Esophagus mucosa (tissue), 1 donor: ENCODE data around the gene PANX3. TPM values are rescaled to one million over a fixed set of nuclear protein-coding genes. Genes with fewer than 3 reads are reported as not detected.

ENCODE experiments used
- ATAC-seq: fragments of 200-7000 bp; cut with Tn5 transposase; one replicate; pipeline ENCODE4 v1.9.1; 2020
- total RNA-seq: library from RNA; stranded (reverse); gene quantifications from one replicate; pipeline ENCODE4 v1.2.4, GENCODE V29; 2023
- donor health status: DM: yes; HTN: yes; CAD: no.

Gene PANX3
- total RNA-seq, 1 donor from 2014 or later = not detected

DNA sequence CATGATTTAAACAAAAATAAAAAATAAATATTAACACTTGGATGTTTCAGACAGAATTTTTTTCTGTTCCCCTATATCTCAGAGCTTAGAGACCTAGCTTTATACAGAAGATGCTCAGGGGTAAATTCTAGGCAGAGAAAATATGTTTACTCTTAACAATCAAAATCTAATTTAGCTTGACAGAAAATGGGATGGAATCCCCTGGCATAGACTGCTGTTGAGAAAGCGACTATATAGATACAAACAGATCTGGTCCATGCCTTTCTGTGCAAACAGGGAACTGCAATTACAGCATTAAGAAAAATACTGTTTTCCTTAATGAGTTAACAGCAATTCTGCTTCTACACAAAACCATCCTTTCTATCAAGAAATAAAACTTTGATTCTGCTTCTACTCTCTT lies 47.8 kb downstream of the PANX3 start:
- ATAC-seq = no peak

DNA sequence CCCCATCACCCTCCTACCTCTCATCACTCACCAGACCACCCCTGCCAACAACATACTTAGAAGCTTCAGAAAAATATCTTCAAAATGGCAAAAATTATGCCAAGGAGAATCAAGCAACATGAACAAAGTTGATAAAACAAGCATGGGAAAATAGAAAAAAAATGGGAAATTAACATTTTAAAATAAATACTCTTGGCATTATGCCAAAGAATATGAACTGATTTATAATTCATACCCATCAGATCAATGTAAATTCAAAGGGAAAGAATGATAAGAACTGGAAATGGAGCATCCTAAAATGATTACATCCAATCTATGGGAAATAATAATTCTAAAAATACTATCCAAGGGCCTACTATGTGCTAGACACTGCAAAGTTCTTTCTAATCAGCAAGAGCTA lies 50.3 kb downstream of the PANX3 start:
- no peak for ATAC-seq

DNA sequence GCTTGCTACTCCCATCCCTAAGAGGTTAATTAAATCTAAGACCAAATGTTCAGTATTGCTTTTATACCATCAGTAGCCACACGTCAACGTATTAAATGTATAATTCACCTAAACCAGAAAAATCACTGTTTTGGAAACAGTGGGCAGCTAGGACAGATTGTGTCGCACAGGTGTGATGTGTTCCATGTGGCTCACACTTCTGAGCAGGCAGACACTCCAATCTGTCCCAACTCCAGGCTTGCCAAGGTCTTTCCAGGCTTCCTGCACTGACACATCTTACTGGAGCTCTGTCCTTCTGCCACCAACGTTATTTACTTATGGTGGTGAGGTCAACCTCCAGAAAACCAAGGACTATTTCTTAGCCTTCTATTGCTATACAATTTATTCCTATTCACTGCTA lies 50.9 kb downstream of the PANX3 start:
- ATAC-seq = no peak

DNA sequence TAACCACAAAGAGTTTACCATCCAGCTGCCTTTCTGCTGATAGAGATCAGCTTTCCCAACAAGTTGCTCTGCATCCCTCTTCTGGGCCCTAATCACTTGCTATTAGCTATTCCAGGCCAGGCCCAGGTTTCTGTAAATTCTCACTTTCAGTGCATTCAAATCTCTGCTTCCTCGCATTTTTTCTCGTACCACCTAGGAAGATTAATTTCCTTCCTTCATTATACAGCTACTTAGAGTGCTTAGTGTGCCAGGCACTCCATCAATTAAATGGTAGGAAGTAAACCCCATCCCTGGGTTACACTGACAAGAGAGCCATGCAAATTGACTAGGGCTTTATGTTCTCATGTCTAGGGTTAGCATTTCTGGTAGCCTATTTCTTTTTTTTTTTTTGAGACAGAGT lies 52.6 kb downstream of the PANX3 start:
- ATAC-seq = no peak

DNA sequence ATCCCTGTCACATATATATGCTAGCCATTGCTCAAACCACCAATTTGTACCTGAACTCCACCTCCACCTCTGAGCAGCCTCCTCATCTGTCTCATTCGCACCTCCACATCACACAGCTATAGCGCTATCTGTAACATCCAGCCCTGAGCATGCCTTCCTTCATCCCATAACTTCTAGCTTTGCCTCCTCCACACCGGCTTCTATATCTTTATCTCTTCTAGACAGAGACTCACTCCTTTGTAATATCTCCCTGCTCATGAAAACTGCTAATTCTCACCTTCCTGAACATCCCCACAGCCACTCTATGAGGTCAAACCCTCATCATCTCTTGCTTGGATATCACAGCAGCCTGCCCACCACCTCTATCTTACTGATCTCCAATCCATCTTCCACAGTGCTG lies 56.4 kb downstream of the PANX3 start:
- no peak for ATAC-seq

DNA sequence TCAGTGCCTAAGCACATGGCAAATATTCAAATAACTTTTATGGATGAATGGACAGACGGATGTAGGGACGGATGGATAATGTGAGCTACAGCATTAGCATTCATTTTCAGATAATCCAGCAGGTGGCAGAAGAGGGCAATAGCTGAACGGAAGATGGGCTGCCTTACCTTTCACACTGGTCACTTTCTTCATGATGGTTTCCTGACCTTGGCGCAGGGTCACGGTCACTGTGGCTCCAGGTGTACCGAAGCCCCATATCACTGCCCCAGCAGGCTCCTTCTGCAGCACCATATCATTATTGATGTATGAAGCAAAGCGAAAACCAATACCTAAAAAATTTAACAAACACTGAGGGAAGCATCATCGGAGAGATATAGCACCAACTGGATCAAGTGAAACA lies 58.0 kb downstream of the PANX3 start:
- no peak for ATAC-seq

Other genes with a start within 250 kb of the PANX3 start
- not detected for gene OR8B2, start 226.9 kb upstream of the PANX3 start, total RNA-seq
- not detected for gene OR8B3, start 212.4 kb upstream of the PANX3 start, total RNA-seq
- not detected for gene OR8B4, start 186.6 kb upstream of the PANX3 start, total RNA-seq
- not detected for gene OR8B8, start 165.7 kb upstream of the PANX3 start, total RNA-seq
- not detected for gene OR8B12, start 67.8 kb upstream of the PANX3 start, total RNA-seq
- gene OR8A1, start 41.4 kb upstream of the PANX3 start, total RNA-seq = not detected
- gene TBRG1, start 11.4 kb downstream of the PANX3 start, total RNA-seq = 18.5 TPM
- 28.3 TPM for gene SIAE, start 62.3 kb downstream of the PANX3 start, total RNA-seq
- gene SPA17, start 62.5 kb downstream of the PANX3 start, total RNA-seq = 6.8 TPM
- 1.1 TPM for gene NRGN, start 128.5 kb downstream of the PANX3 start, total RNA-seq
- 8.8 TPM for gene VSIG2, start 140.8 kb downstream of the PANX3 start, total RNA-seq
- gene ESAM, start 150.9 kb downstream of the PANX3 start, total RNA-seq = 8.5 TPM
- gene MSANTD2, start 189.0 kb downstream of the PANX3 start, total RNA-seq = 4.1 TPM